Activated CD4-positive, alpha-beta T cell treated with anti-CD3 and anti-CD28 coated beads, Interleukin-2, Interleukin-4, amounts not matched to agents 100 ng/mL and 50 ng/mL, durations not matched to agents 16 hours and 8 hours (primary cell): ENCODE results near the gene MAGEA1.
A peak's percentile ranks its signal among the peaks of the same experiment; 100 is the strongest.
"Not testable (repeated sequence)": the region's sequence is repeated elsewhere in the genome, so short reads cannot be mapped to it uniquely, and the experiment has no call there.

Experiments used
- DNase-seq: peaks from one replicate; pipeline ENCODE4 v3.0.0-alpha.2; 2020; ENCODE audit warnings: low spot score

MAGEA1 gene

GRCh38 chrX:153179131-153179530 lies at the start of gene MAGEA1:
TSS of gene MAGEA1 (plus strand) at chrX:153179284. CDS start at chrX:153182390, 3,106 bp downstream.
- DNase-seq: no peak

GRCh38 chrX:153132924-153133323 lies 46.2 kb upstream of the MAGEA1 start:
- not testable (repeated sequence) for DNase-seq

DNA sequence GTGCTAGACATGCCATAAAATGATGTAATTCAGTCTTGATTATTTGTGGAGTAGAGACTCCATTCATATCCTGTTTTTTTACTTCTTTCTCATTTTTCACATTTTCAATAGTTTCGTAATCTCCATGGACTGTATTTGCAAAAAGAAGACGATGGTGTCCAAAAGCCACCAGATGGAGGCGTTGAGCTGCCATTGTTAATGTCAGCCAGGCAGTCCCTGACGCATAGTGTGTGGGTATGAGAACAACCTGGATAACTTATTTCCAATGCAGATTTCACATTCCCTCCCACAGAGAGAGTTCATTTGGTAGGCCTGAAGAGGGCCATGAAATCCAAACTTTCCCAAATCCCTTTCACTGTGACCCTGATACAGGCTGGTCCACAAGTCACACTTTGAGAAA lies 40.0 kb upstream of the MAGEA1 start:
- DNase-seq: not testable (repeated sequence)

DNA sequence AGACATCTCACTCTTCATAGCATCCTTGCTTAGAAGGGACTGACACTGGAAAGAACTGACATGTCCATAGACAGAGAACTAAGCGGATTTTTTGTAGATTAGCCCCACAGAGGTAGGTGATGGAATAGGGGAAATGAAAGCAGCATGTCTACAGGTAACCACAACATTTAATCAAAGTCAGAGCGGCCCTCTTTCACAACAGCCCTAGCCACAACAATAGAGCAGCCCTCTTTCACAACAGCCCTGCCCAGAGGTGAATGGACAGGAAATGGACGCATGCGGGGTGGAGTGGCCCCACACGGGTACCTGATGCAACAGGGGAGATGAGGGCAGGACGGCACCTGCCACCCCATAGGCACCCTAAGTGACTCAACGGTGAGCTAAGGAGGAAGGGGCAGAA lies 32.8 kb upstream of the MAGEA1 start:
- not testable (repeated sequence) for DNase-seq

- no peak for DNase-seq
Measured at GRCh38 chrX:153153516-153153915, 25.6 kb upstream of the MAGEA1 start.

DNA sequence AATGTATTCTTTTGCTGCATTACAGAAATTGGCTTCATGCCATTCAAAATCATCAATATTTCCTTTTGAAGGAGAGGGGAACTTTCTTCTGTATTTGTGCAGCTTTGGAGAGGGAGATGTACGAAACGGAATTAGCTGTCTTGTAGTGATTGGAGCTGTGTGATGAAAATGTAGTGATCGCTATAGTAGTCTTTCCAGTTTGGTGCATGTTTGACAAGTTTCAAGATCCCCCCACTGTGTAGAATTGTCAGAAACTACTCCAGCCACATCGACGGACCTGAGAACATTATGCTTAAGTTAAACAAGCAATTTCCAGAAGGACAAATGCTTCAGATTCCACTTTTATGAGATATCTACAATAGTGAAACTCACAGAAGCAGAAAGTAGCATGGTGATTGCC lies 21.6 kb upstream of the MAGEA1 start:
- DNase-seq: no peak

DNA sequence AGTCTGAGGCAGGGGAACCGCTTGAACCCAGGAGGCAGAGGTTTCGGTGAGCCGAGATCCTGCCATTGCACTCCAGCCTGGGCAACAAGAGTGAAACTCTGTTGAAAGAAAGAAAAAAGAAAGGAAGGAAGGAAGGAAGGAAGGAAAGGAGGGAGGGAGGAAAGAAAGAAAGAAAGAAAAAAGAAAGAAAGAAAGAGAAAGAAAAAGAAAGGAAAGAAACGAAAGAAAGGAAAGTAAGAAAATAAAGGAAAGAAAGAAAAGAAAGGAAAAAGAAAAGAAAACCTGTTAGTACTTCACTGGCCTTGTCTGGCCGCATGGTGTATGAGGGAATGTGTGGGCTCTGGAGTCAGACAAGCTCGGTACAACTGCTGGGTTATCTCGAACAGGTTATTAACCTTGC lies 20.8 kb upstream of the MAGEA1 start:
- DNase-seq: no peak

GRCh38 chrX:153161952-153162351 lies 17.1 kb upstream of the MAGEA1 start:
- DNase-seq: no peak

DNA sequence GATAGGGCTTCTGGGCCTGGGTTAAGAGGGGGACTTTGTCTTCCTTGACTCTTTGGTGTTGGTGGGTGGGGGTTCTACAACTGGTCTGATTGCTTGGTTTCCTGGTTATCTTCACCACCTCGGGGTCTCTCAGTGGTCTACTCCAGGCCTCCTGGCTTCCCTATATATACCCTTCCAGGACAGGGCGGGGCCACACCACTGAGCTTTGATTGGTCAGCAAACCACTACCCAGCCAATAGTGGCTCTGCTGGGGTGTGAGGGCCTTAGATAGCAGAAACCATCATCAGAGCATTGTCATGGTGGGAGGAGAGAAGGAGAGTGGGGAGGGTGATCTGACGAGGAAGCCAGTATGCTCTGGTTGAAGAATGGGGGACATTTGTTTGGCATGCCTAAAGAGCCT lies 14.4 kb upstream of the MAGEA1 start:
- DNase-seq: no peak

- DNase-seq: not testable (repeated sequence)
Measured at GRCh38 chrX:153168423-153168822, 10.7 kb upstream of the MAGEA1 start.

- DNase-seq: no peak
Measured at GRCh38 chrX:153181822-153182221, 2.7 kb downstream of the MAGEA1 start.

- no peak for DNase-seq
Measured at GRCh38 chrX:153184787-153185186, 5.7 kb downstream of the MAGEA1 start.

DNA sequence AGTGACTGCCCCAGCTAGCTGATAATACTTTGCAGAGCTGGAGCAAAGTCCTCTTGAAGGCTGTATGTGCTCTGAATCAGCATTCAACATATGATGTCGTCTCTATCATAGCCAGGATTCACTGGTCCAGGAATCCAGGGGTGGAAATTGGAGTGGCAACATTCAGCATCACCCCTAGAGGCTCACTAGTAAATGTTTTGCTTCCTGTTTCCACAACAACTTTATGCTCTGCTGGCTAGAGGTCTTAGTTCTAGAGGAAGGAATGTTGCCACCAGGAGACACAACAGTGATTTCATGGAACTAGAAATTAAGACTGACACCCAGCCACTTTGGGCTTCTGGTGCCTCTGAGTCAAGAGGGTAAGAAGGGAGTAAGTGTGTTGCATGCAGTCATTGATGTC lies 11.3 kb downstream of the MAGEA1 start:
- DNase-seq: no peak

GRCh38 chrX:153200462-153200861 lies 21.4 kb downstream of the MAGEA1 start:
- no peak for DNase-seq

DNA sequence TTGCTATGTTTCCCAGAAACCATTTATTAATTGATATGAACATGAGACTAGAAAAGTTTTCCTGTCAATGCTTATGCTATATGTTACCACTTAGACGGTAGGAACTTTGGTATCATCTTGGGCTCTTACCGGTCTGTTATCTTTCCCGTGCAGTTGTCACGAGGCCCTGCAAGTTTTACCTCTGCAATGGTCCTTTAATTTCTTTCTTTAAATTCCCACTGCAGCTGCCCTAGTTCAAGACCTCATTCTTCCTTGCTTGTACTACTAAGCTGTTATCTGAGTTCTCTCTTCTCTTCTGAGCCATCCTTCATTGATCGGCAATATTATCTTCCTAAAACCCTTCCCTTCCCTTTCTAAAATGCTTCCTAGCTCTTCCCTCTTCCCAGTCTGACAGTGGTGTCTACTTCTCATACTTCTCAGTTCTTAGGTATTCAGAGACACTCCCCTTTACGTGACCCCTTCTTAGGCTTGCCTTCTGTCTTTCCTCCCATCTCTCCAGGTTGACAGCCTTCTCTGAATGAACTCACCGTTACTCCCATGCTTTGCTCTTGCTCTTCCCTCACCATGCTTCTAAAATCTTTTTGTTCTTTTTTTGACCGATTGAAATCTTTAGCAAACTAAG lies 27.5 kb downstream of the MAGEA1 start:
- no peak for DNase-seq

DNA sequence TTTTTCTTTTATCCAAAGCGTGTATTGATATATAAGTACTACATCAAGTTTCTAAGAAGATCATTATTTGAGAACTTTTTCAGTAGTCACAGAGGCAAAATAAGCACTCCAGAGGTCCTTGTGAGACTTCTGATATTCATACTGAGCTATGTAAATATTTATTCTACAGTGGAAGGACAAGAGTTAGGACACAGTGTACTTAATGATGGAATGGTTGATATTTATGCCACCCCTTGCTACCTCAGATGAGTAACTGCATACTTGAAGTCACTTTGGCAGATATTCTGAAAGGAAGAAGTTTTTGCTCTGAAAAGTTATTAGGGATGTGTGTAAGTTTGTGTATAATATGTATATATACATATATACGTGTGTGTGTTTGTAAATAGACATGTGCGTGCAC lies 30.3 kb downstream of the MAGEA1 start:
- DNase-seq: no peak

- DNase-seq: no peak
Measured at GRCh38 chrX:153214934-153215333, 35.9 kb downstream of the MAGEA1 start.

DNA sequence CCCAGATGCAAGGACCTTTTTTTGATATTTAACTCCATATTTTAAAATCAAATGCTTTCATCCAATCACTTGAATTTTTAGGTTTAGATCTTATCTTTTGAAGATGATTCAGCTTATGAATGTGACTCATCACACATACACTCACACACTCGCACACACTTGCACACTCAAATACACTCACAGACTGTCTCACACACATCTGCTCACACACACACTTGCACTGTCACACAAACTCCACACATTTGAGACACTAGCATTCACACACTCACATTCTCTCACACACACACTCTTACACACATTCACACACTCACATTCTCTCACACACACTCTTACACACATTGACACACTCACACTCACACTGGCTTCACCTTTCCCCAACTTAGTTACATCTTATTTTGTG lies 37.8 kb downstream of the MAGEA1 start:
- DNase-seq: no peak

DNA sequence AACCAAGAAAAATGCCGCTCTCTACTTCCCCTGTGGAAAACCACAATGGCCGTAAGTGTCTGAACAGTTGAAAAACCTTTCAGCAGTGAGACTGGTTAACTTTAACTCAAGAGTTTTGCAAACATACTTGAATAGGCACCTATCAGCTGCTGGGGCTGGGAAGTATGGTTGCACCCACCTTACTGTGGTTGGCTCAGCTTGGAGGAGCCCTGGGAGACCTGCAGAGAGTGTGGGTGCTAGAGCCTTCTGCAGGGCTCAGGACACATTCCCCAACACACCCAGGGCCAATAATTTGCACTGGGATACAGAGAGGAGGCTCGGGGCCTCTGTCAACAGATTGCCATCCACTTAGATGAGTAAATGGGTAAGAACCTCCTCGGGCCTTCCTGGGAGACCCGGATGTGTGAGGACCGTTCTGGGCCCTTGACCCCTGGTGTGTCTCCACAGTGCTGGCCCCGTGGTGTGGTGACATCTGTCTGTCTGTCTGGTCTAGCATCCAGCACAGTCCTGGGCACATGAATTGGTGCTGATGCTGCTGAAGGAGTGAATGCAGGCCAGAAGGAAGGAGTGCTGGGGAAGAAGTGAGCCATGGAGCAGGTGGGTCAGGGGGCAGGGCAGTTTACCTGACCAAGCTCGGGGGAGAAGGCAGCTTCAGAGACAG lies 46.5 kb downstream of the MAGEA1 start:
- DNase-seq: no peak

GRCh38 chrX:153226344-153227185 lies 47.5 kb downstream of the MAGEA1 start:
- peak; percentile 9 for DNase-seq
